Skeletal muscle tissue (tissue), 4 donors: Measurements from ENCODE around the gene ZNF20. TPM values are rescaled to one million over a fixed set of nuclear protein-coding genes. Genes with fewer than 3 reads are reported as not detected.
A peak's percentile ranks its signal among the peaks of the same experiment; 100 is the strongest.

Experiments used
- H3K27ac ChIP-seq: one replicate; pipeline ENCODE4 v1.7.0; 2013; ENCODE audit warnings: mild to moderate bottlenecking, low read depth, low read length, inconsistent platforms
- H3K27me3 ChIP-seq, 3 donors: one replicate each; pipeline ENCODE4 v1.7.0; 2013; ENCODE audit warnings: low read length in 3 of 3; ENCODE audit not compliant: control insufficient read depth in 3 of 3, insufficient read depth in 3 of 3
- H3K36me3 ChIP-seq, 3 donors: one replicate each; pipeline ENCODE4 v1.7.0; 2013; ENCODE audit warnings: low read length in 3 of 3; ENCODE audit not compliant: control insufficient read depth in 3 of 3, insufficient read depth in 3 of 3
- H3K4me1 ChIP-seq, 3 donors: one replicate each; pipeline ENCODE4 v1.7.0; 2013; ENCODE audit warnings: low read length in 3 of 3, mild to moderate bottlenecking in 3 of 3; ENCODE audit not compliant: control insufficient read depth in 3 of 3, insufficient read depth in 3 of 3
- H3K4me3 ChIP-seq, 3 donors: one replicate each; pipeline ENCODE4 v1.7.0; 2013; ENCODE audit warnings: low read length in 3 of 3
- H3K9ac ChIP-seq, 3 donors: one replicate each; pipeline ENCODE4 v1.7.0; 2013; ENCODE audit warnings: low read length in 3 of 3, mild to moderate bottlenecking in 3 of 3, moderate library complexity in 2 of 3, low read depth in 1 of 3
- H3K9me3 ChIP-seq, 3 donors: one replicate each; pipeline ENCODE4 v1.7.0; 2013; ENCODE audit warnings: low read length in 3 of 3; ENCODE audit not compliant: control insufficient read depth in 3 of 3
- total RNA-seq: library from RNA; depleted of rRNA; stranded (reverse); fragments of >200 nt; gene quantifications from one replicate; pipeline ENCODE4 v1.2.3, GENCODE V29; 2014
- donor health status: Osteomylitis.

The ZNF20 gene
- total RNA-seq, result 2.1 TPM

DNA sequence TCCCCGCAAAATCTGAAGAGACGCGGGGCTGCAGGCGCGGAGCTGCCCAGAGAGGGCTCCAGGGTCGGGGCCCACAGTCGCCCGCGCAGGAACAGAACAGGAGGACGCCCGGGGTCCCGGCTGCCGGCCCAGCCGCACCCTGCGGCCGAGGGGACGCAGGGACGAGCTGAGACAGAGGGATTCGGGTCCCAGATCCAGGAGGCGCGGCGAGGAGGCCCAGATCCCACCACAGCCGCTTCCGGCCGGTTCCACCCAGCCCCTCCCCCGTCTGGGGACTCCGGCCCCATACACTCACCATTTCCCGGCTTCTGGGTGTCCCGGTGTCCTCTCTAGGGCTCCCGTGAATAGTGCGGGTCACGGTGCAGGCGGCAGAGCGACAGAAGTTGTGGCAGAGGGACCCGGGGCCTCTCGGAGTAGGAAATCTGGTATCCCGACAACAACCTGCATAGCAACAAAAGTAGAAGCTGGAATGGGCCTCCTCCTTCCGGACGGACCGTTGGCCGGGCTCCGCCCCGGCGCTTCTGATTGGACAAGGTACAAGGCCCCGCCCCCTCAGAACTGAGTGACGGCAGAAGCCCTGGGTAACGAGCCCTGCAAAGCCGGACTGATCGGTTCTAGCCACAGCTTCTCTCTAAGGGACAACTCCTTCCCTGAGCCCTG, at the start of gene ZNF20:
Gene ZNF20, minus strand, starts transcription at position 466 of the 660 bp plus-strand sequence. Its CDS starts 168 bp downstream, at position 298.
- Histone ChIP-seq H3K9me3 (no peaks in the 10 kb centered on the region), H3K27me3 (no peaks in the 10 kb centered on the region), H3K27ac (peak within 1 kb of the TSS; percentile 83), H3K9ac (peak within 1 kb of the TSS; percentile 77 to 91 (median 87)), H3K4me1 (peaks cover 9 to 17% (median 14%) of the 10 kb centered on the region in 3 donors), H3K4me3 (peak within 1 kb of the TSS; percentile 83 to 90 (median 87)), H3K36me3 (peaks cover 2 to 12% (median 7%) of the 10 kb centered on the region in 3 donors)

DNA sequence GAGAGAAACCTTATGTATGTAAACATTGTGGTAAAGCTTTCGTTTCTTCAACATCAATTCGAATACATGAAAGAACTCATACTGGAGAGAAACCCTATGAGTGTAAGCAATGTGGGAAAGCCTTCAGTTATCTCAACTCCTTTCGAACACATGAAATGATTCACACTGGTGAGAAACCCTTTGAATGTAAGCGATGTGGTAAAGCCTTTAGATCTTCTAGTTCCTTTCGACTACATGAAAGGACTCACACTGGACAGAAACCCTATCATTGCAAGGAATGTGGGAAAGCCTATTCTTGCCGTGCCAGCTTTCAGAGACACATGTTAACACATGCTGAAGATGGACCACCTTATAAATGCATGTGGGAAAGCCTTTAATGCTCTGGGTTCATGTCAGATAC, 47.5 kb upstream of the ZNF20 start:
- Histone ChIP-seq H3K27ac (no peak overlapping the region), H3K9me3 (peaks cover 11 to 40% (median 26%) of the 10 kb centered on the region in 3 donors), H3K36me3 (peaks cover 39 to 62% (median 59%) of the 10 kb centered on the region in 3 donors), H3K4me3 (peak overlapping the region in 1 of 3 donors; percentile 46), H3K4me1 (no peaks in the 10 kb centered on the region), H3K9ac (no peak overlapping the region), H3K27me3 (no peaks in the 10 kb centered on the region)

DNA sequence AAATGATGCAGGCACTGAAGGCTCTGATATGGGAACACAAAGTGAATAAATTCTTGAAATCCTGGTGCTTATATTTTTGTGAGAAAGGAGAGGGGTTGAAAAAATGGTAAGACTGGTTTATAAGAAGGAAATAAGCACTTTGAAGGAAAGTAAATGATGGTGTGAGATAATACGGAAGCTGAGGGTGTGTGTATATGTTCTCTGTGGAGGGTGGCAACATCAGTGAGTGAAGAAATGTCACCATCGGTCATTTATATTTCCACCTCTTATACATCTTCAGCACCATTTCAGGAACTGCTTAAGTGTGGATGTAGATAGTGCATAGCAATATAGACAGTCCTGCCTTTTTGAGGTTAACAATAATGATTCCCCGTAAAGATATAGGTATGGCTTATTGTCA, 40.2 kb upstream of the ZNF20 start:
- no peaks in the 10 kb centered on the region for H3K27me3 ChIP-seq
- no peaks in the 10 kb centered on the region for H3K4me1 ChIP-seq
- no peak overlapping the region for H3K4me3 ChIP-seq
- H3K27ac ChIP-seq, result no peak overlapping the region
- H3K9me3 ChIP-seq, result peaks cover 0 to 11% (median 0%) of the 10 kb centered on the region in 3 donors
- H3K9ac ChIP-seq, result no peak overlapping the region
- peaks cover 2 to 19% (median 9%) of the 10 kb centered on the region in 3 donors for H3K36me3 ChIP-seq

DNA sequence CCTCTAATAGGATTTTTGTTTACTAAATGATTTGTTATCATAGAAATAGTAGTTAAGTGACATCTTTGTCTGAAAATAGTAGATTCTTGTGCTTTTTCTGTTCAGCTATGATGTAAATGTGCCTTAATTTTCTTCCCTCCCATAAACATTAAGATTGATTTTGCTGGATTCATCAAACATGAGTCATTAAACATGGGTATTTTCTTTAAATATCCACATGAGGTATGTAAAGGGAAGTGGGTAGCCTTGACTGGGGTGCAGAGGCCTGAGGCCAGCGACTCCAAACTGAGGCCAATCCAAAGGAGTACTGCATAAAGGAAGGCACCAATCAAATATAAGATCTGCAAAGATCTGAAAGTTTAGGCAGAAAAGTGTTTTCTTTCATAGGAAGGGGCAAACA, 26.5 kb upstream of the ZNF20 start:
- peaks cover 0 to 9% (median 4%) of the 10 kb centered on the region in 3 donors for H3K36me3 ChIP-seq
- no peaks in the 10 kb centered on the region for H3K27me3 ChIP-seq
- H3K27ac ChIP-seq, result no peak overlapping the region
- no peak overlapping the region for H3K4me3 ChIP-seq
- peaks cover 8 to 19% (median 9%) of the 10 kb centered on the region in 3 donors for H3K4me1 ChIP-seq
- no peak overlapping the region for H3K9ac ChIP-seq
- no peaks in the 10 kb centered on the region for H3K9me3 ChIP-seq

DNA sequence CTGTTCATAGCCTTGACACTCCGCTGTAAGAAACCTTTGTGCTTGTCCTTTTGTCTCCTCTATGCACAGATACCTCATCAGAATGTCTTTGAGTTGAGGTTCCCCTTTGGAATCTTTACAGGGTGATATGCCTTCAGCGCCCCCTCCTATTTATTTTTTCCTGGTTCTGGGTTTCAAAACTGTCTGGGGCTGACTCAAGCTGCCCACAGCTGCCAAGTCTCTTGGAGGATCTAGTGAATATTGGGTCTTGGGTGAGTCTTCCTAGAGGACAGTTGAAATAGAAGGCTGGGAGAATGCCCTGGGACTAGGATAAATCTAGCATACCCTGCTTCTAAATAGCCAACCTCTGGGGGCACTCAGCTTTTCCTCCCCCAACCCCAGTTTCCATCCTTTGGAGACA, 23.7 kb upstream of the ZNF20 start:
- peaks cover 0 to 2% (median 0%) of the 10 kb centered on the region in 3 donors for H3K27me3 ChIP-seq
- H3K4me1 ChIP-seq, result peaks cover 8 to 19% (median 9%) of the 10 kb centered on the region in 3 donors
- H3K9ac ChIP-seq, result peak overlapping the region; percentile 97 to 99 (median 97)
- H3K36me3 ChIP-seq, result peaks cover 0 to 4% (median 4%) of the 10 kb centered on the region in 3 donors
- H3K9me3 ChIP-seq, result no peaks in the 10 kb centered on the region
- H3K27ac ChIP-seq, result peak overlapping the region; percentile 97
- peak overlapping the region; percentile 91 to 96 (median 92) for H3K4me3 ChIP-seq

DNA sequence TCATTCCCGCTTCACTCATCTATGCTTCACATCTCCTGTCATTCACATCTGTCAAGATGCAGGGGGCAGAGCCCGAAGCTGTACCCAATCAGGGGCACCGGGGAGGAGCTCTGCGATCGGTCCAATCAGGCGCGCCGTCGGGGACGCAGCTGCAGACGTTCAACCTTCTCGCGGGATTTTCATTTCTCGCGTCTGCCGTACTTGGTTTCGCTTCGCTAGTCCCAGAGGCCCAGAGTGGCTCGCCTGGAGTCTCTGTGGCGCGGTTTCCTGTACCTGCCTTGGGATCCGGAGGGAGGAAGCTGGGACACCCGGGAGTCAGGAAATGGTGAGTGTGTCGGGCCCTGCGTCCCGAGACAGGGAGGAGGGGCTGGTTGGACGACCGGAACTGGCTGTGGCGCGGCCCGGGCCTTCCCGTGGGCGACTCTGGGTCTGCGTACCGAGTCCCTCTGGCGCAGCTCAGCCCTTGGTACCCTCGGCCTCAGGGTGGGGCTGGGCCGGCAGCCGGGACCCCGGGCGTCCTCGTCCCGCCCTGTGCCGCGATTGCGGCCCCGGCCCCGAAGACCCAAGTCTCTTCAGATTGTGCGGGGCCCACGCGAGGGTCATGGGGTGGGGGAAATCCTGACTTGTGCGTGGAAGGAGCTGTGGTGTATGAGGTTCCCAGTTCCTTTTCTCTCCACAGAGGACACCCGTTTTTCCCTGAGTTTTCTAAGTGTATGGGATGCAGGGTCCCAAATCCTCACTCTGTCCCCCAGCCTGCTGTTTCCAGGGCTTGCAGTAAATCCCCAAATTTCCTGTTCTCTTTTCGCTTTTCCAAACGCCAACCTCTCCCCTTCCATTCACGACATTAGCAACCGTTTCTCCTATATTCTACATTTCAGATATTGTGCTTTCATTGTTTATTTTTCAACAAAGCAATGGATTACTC, 23.0 kb upstream of the ZNF20 start, which contains the start of gene ZNF136:
Gene ZNF136, plus strand, starts transcription at position 215 of the 925 bp plus-strand sequence. Its CDS starts 108 bp downstream, at position 323.
- Histone ChIP-seq H3K9me3 (no peaks in the 10 kb centered on the region), H3K4me1 (peaks cover 8 to 19% (median 9%) of the 10 kb centered on the region in 3 donors), H3K9ac (peak within 1 kb of the TSS; percentile 97 to 99 (median 97)), H3K27me3 (peaks cover 0 to 2% (median 0%) of the 10 kb centered on the region in 3 donors), H3K4me3 (peak within 1 kb of the TSS; percentile 91 to 96 (median 92)), H3K27ac (peak within 1 kb of the TSS; percentile 97), H3K36me3 (peaks cover 0 to 4% (median 4%) of the 10 kb centered on the region in 3 donors)

DNA sequence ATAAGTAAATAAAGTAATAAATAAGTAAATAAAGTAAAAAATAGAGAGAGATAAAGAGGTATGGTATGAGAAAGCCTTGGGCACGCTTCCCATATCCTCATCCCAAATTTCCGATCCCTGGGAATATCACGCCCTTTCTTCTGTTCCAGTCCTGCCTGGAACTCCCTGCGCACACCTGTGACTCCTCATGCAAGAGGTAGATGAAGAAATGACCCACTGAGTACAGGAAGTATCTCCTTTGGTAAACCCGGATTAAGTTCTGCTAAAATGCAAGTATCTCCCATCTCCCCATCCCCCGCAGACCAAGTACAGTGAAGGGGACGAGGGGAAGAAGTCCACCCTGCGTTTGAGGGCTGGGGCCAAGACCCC, 22.3 kb upstream of the ZNF20 start:
- H3K27me3 ChIP-seq, result peaks cover 0 to 2% (median 0%) of the 10 kb centered on the region in 3 donors
- peak overlapping the region; percentile 97 to 99 (median 97) for H3K9ac ChIP-seq
- peak overlapping the region; percentile 97 for H3K27ac ChIP-seq
- peaks cover 8 to 19% (median 9%) of the 10 kb centered on the region in 3 donors for H3K4me1 ChIP-seq
- peaks cover 0 to 4% (median 4%) of the 10 kb centered on the region in 3 donors for H3K36me3 ChIP-seq
- H3K9me3 ChIP-seq, result no peaks in the 10 kb centered on the region
- H3K4me3 ChIP-seq, result peak overlapping the region; percentile 91 to 96 (median 92)

DNA sequence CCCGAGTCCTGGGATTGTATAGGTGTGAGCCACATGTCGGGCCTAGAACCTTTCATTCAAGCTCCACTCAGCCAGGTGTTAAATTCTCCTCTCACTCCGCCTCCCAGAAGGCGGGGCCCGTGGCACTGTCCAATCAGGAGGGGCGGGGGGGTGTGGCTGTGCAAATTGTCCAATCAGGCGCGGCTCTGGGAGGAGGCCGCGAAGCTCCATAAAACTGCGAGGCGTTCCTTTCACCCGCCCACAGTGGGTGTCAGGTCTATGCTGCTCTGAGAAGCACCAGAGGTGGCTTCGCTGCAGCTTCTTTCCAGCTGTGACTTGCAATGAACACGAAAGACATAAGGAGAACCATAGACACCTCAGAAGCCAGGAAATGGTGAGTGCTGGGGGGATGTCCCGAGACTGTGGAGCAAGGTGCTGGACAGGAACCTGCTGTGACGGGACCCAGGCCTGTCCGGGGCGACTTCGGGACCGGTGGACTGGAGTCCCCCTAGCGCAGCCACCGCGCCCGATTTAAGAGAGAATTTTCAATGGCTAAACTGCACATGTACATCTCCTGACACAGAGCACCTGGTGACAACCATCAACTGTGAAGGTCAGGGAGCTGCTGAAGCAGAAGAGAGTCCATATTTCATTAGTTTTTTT, 19.7 kb upstream of the ZNF20 start:
- Histone ChIP-seq H3K36me3 (peaks cover 0 to 2% (median under 1%) of the 10 kb centered on the region in 3 donors), H3K9ac (no peak overlapping the region), H3K27ac (no peak overlapping the region), H3K9me3 (no peaks in the 10 kb centered on the region), H3K27me3 (peaks cover 0 to 13% (median 8%) of the 10 kb centered on the region in 3 donors), H3K4me3 (no peak overlapping the region), H3K4me1 (peaks cover 13 to 20% (median 13%) of the 10 kb centered on the region in 3 donors)

DNA sequence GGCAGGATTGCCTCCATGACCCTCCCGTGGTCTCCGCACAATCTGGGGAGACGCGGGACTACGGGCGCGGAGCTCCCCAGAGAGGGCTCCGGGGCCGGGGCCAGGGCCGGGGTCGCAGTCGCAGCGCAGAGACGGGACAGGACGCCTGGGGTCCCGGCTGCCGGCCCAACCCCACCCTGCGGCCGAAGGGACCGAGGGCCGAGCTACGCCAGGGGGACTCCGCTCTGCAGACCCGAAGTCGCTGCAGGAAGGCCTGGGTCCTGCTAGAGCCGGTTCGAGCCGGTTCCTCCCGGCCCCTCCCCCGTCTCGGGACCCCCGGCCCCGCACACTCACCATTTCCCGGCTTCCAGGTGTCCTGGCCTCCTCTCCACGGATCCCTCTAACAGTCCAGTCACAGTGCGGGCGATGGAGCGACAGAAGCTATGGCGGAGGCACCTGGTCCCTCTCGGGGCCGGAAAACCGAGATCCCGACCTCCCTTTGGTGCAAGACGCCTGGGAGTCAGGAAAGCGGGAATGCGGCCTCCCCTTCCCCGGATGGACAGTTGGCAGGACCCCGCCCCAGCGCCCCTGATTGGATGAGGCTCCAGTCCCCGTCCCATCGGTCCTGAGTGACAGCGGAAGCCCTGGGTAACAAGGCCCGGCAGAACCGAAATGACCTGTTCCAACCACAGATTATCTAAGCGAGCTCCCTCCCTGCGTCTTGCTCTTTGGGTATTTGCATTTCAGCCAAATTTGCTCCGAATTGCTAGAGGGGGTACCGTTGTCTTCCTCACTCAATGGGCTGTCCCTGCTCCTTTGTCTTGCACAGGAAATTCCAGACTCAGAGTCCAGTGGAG, 16.3 kb upstream of the ZNF20 start, which contains the start of gene ZNF625:
Gene ZNF625, minus strand, starts transcription at position 512 of the 836 bp plus-strand sequence. Its CDS starts 176 bp downstream, at position 336.
- H3K9ac ChIP-seq, result peak within 1 kb of the TSS; percentile 57 to 80 (median 65)
- peak within 1 kb of the TSS; percentile 74 to 84 (median 81) for H3K4me3 ChIP-seq
- no peaks in the 10 kb centered on the region for H3K36me3 ChIP-seq
- H3K27me3 ChIP-seq, result peaks cover 0 to 13% (median 8%) of the 10 kb centered on the region in 3 donors
- no peaks in the 10 kb centered on the region for H3K9me3 ChIP-seq
- H3K4me1 ChIP-seq, result peaks cover 3 to 5% (median 4%) of the 10 kb centered on the region in 3 donors
- H3K27ac ChIP-seq, result peak within 1 kb of the TSS; percentile 51
